ENCODE data around the gene NIPA2. TPM values are rescaled to one million over a fixed set of nuclear protein-coding genes. Genes with fewer than 3 reads are reported as not detected.

Gene NIPA2
- total and polyA plus RNA-seq, 2 of the 13 experiments (the other 11 are each of a cell fraction or from before 2014, with no cell fraction given) = 29.0 to 56.2 TPM

DNA sequence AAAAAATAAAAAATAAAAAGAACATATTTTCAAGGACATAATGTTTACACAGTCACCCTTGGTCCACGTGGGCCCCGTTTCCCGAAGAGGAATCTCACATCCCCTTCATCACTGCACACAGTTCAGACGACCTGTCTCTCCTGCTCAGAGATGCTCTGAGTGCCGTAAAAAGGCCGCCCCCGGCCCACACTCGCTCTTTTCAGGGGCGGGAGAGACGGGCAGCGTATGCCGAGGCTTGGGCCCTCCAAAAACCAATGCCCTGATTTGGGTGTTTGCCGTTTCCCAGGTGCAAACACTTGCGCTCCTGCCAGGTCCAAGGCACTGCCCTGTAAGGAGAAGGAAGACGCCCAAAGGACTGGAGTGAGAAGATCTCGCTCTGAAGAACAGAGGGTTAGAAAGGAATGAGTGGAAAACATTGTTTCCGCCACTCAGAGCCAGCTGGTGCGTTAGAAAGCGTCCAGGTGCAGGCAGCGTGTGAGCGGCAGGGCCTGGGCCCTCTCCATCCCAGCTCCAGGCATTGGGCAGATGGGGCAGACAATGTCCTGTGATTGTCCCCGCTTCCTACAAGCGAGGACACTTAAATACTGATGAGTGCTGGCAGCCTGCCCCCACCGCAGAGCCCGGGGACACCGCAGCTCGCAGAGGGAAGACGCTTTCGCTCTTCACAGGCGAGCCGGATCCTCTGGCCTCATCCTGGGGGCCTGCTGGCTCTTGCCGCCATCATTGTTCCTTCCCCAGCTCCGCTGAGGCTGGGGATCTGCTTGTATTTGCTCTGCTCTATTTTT lies 53.2 kb downstream of the NIPA2 start:
- 94% methylated on average over 27 of the region's 33 CpGs for WGBS (ENCODE audit: low lambda C conversion rate)
- no peak overlapping the region for H3K27ac ChIP-seq (ENCODE audit: extremely low read length, insufficient read depth, low read length)
- no peaks in the 10 kb centered on the region for H3K4me1 ChIP-seq (ENCODE audit: insufficient read depth, low read length)
- POLR2A ChIA-PET = no interaction called here
- DNase-seq (ENCODE audit: low spot score) = no peak
- no peaks in the 10 kb centered on the region for H3K27me3 ChIP-seq (ENCODE audit: control insufficient read depth in 1 of 2, insufficient read depth in 2 of 2, low read length in 2 of 2)
- no peak for TF ChIP-seq CENPT (CRISPR knock-in tag; IDR thresholded peaks at IDR 0.05; ENCODE audit: low read depth)
- TF ChIP-seq, protein P1, sequence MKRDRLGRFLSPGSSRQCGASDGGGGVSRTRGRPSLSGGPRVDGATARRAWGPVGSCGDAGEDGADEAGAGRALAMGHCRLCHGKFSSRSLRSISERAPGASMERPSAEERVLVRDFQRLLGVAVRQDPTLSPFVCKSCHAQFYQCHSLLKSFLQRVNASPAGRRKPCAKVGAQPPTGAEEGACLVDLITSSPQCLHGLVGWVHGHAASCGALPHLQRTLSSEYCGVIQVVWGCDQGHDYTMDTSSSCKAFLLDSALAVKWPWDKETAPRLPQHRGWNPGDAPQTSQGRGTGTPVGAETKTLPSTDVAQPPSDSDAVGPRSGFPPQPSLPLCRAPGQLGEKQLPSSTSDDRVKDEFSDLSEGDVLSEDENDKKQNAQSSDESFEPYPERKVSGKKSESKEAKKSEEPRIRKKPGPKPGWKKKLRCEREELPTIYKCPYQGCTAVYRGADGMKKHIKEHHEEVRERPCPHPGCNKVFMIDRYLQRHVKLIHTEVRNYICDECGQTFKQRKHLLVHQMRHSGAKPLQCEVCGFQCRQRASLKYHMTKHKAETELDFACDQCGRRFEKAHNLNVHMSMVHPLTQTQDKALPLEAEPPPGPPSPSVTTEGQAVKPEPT (CRISPR knock-in tag; IDR thresholded peaks at IDR 0.05; ENCODE audit: low read depth) = no peak
- no peaks in the 10 kb centered on the region for H3K9me3 ChIP-seq (ENCODE audit: low read length)
- no peak for FAIRE-seq
- no peaks in the 10 kb centered on the region for H3K79me2 ChIP-seq (ENCODE audit: insufficient read depth, low read length)
- peaks cover 12 to 28% of the 10 kb centered on the region in 2 experiments; a peak in 4 of 5 replicates for H3K36me3 ChIP-seq (replicated peaks in 1 of 2; ENCODE audit: control insufficient read depth in 1 of 2, insufficient read depth in 2 of 2, low read length in 2 of 2)
- BruUV-seq (replicated peaks) = no TSS peak
- CTCF ChIA-PET (ENCODE audit: low intra/inter-chr PET ratio, low total read pairs) = no interaction called here
- no peak overlapping the region for H3K4me3 ChIP-seq (replicated peaks in 1 of 3; ENCODE audit: insufficient read depth in 1 of 3, low read depth in 2 of 3, low read length in 3 of 3)
- H3K9ac ChIP-seq (ENCODE audit: insufficient read depth, low read depth, low read length) = no peak overlapping the region
- in situ Hi-C loops (cut with HindIII; ENCODE audit: extremely low pct_ligation_motif_present, low pct_unique_long_range_greater_than_20kb) (no loop called here), intact Hi-C loops (cut with micrococcal nuclease; ENCODE audit: unreplicated experiment) (no loop called here)
- ATAC-seq = no peak
- H3K4me2 ChIP-seq (ENCODE audit: low read depth, low read length) = no peak overlapping the region
- H2AFZ ChIP-seq (ENCODE audit: low read length) = no peak overlapping the region
- no peaks in the 10 kb centered on the region for H4K20me1 ChIP-seq (ENCODE audit: insufficient read depth, low read length)

DNA sequence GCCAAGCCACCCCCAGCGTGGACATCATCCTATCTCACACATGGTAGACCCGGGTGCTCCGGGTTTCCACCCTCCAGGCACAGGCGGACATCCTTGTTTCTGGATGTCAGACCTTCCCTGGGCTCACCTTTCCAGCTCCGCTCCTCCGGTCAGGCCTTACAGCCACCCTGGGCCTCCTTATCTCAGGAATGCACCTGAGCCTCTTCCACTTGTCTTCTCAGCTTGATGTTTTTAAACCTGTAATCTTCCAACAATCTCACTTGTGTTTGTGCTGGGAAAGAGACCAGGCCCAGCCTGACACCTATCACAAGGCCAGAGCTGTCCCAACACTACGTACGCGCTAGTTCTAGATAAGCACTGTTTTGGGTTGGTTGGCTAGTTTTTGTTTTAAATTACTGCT lies 53.9 kb downstream of the NIPA2 start:
- no peak overlapping the region for H3K4me2 ChIP-seq (ENCODE audit: low read depth, low read length)
- H3K9ac ChIP-seq (ENCODE audit: insufficient read depth, low read depth, low read length) = no peak overlapping the region
- no TSS peak for BruUV-seq (replicated peaks)
- no peaks in the 10 kb centered on the region for H3K9me3 ChIP-seq (ENCODE audit: low read length)
- in situ Hi-C loops (cut with HindIII; ENCODE audit: extremely low pct_ligation_motif_present, low pct_unique_long_range_greater_than_20kb) (no loop called here), intact Hi-C loops (cut with micrococcal nuclease; ENCODE audit: unreplicated experiment) (no loop called here)
- no peaks in the 10 kb centered on the region for H4K20me1 ChIP-seq (ENCODE audit: insufficient read depth, low read length)
- no peak overlapping the region for H2AFZ ChIP-seq (ENCODE audit: low read length)
- ATAC-seq (no peak), DNase-seq (ENCODE audit: low spot score) (no peak), FAIRE-seq (no peak)
- ChIA-PET POLR2A (no interaction called here), CTCF (ENCODE audit: low intra/inter-chr PET ratio, low total read pairs) (no interaction called here)
- H3K27me3 ChIP-seq (ENCODE audit: control insufficient read depth in 1 of 2, insufficient read depth in 2 of 2, low read length in 2 of 2) = no peaks in the 10 kb centered on the region
- H3K36me3 ChIP-seq (replicated peaks in 1 of 2; ENCODE audit: control insufficient read depth in 1 of 2, insufficient read depth in 2 of 2, low read length in 2 of 2) = peaks cover 12 to 28% of the 10 kb centered on the region in 2 experiments; a peak in 4 of 5 replicates
- no peak overlapping the region for H3K27ac ChIP-seq (ENCODE audit: extremely low read length, insufficient read depth, low read length)
- no peak overlapping the region for H3K4me3 ChIP-seq (replicated peaks in 1 of 3; ENCODE audit: insufficient read depth in 1 of 3, low read depth in 2 of 3, low read length in 3 of 3)
- no peaks in the 10 kb centered on the region for H3K79me2 ChIP-seq (ENCODE audit: insufficient read depth, low read length)
- no peaks in the 10 kb centered on the region for H3K4me1 ChIP-seq (ENCODE audit: insufficient read depth, low read length)
- WGBS (ENCODE audit: low lambda C conversion rate) = 91% methylated on average over 9 of the region's 9 CpGs
- TF ChIP-seq, protein P2, sequence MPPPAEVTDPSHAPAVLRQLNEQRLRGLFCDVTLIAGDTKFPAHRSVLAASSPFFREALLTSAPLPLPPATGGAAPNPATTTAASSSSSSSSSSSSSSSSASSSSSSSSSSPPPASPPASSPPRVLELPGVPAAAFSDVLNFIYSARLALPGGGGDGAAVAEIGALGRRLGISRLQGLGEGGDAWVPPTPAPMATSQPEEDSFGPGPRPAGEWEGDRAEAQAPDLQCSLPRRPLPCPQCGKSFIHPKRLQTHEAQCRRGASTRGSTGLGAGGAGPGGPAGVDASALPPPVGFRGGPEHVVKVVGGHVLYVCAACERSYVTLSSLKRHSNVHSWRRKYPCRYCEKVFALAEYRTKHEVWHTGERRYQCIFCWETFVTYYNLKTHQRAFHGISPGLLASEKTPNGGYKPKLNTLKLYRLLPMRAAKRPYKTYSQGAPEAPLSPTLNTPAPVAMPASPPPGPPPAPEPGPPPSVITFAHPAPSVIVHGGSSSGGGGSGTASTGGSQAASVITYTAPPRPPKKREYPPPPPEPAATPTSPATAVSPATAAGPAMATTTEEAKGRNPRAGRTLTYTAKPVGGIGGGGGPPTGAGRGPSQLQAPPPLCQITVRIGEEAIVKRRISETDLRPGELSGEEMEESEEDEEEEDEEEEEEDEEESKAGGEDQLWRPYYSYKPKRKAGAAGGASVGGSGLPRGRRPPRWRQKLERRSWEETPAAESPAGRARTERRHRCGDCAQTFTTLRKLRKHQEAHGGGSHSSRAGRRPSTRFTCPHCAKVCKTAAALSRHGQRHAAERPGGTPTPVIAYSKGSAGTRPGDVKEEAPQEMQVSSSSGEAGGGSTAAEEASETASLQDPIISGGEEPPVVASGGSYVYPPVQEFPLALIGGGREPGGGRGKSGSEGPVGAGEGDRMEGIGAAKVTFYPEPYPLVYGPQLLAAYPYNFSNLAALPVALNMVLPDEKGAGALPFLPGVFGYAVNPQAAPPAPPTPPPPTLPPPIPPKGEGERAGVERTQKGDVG (CRISPR knock-in tag; IDR thresholded peaks at IDR 0.05; ENCODE audit: borderline replicate concordance) = no peak
- TF ChIP-seq, protein P3, sequence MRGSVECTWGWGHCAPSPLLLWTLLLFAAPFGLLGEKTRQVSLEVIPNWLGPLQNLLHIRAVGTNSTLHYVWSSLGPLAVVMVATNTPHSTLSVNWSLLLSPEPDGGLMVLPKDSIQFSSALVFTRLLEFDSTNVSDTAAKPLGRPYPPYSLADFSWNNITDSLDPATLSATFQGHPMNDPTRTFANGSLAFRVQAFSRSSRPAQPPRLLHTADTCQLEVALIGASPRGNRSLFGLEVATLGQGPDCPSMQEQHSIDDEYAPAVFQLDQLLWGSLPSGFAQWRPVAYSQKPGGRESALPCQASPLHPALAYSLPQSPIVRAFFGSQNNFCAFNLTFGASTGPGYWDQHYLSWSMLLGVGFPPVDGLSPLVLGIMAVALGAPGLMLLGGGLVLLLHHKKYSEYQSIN (CRISPR knock-in tag; IDR thresholded peaks at IDR 0.05; ENCODE audit: borderline replicate concordance) = no peak
- TF ChIP-seq RBFOX2 (IDR thresholded peaks at IDR 0.05; ENCODE audit: low read depth, low read length) (no peak), CCDC6 (CRISPR knock-in tag; IDR thresholded peaks at IDR 0.05) (no peak), ZBTB7A (CRISPR knock-in tag; IDR thresholded peaks at IDR 0.05) (no peak)
- TF ChIP-seq, protein P4, sequence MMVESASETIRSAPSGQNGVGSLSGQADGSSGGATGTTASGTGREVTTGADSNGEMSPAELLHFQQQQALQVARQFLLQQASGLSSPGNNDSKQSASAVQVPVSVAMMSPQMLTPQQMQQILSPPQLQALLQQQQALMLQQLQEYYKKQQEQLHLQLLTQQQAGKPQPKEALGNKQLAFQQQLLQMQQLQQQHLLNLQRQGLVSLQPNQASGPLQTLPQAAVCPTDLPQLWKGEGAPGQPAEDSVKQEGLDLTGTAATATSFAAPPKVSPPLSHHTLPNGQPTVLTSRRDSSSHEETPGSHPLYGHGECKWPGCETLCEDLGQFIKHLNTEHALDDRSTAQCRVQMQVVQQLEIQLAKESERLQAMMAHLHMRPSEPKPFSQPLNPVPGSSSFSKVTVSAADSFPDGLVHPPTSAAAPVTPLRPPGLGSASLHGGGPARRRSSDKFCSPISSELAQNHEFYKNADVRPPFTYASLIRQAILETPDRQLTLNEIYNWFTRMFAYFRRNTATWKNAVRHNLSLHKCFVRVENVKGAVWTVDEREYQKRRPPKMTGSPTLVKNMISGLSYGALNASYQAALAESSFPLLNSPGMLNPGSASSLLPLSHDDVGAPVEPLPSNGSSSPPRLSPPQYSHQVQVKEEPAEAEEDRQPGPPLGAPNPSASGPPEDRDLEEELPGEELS (CRISPR knock-in tag; IDR thresholded peaks at IDR 0.05) = no peak
